Measurements from ENCODE around the gene NEDD8. TPM values are rescaled to one million over a fixed set of nuclear protein-coding genes. Genes with fewer than 3 reads are reported as not detected.
A peak's percentile ranks its signal among the peaks of the same experiment; 100 is the strongest.

Gene NEDD8
- total RNA-seq, 1 experiment from 2014 or later = 330 TPM

DNA sequence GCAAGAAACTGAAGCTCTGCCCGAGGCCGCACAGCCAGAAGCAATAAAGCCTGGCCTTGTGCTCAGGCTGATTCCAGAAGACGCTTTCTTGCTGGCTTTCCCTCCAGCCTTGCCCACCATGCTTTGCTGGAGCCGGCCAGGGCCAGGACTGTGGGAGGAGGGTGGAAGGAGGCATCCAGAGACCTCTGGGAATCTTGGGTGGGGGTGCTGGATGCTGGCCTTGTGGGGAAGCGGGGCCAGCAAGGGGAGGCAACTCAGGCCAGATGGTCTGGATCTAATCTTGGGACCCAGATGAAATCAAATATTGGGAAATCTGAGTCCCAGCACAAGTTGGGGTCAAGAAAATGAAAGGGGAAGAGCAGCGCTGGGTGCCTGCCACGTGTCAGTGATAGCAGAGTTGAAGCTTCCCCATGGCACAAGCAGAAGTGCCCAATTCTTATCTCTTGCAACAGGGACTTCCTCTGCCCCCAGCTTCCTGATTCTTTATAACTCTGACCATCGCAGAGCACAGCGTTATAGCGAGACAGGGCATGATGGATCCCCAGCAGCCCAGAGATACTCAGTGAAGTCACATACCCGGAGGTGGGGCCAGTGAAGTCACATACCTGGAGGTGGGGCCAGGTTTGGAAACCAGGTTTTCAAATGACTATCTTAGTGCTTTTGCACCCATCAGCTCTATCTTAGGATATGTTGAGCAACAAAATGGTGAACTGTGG lies 45.6 kb upstream of the NEDD8 start:
- DNase-seq (no peak), ATAC-seq (no peak)
- no peak overlapping the region for H3K9ac ChIP-seq (ENCODE audit: low read length)
- no peaks in the 10 kb centered on the region for H3K9me3 ChIP-seq (ENCODE audit: low read length)
- H3F3A ChIP-seq (ENCODE audit: low read length, unreplicated experiment) = no peaks in the 10 kb centered on the region
- H3K4me3 ChIP-seq (ENCODE audit: low read length) = no peak overlapping the region
- no peaks in the 10 kb centered on the region for H3K36me3 ChIP-seq (ENCODE audit: low read depth, low read length)
- H4K20me1 ChIP-seq (ENCODE audit: low read length) = no peaks in the 10 kb centered on the region
- intact Hi-C loops (cut with micrococcal nuclease) = no loop called here
- H3K27me3 ChIP-seq (ENCODE audit: low read length) = no peaks in the 10 kb centered on the region
- no peak overlapping the region for H3K27ac ChIP-seq (ENCODE audit: low read length)
- H3K4me2 ChIP-seq (ENCODE audit: low read length) = no peak overlapping the region
- H3K4me1 ChIP-seq (ENCODE audit: insufficient read depth, low read length) = peaks cover 16% of the 10 kb centered on the region
- no peak for TF ChIP-seq EZH2 (IDR thresholded peaks at IDR 0.05; ENCODE audit: low read length, unreplicated experiment)
- TF ChIP-seq, protein P1, sequence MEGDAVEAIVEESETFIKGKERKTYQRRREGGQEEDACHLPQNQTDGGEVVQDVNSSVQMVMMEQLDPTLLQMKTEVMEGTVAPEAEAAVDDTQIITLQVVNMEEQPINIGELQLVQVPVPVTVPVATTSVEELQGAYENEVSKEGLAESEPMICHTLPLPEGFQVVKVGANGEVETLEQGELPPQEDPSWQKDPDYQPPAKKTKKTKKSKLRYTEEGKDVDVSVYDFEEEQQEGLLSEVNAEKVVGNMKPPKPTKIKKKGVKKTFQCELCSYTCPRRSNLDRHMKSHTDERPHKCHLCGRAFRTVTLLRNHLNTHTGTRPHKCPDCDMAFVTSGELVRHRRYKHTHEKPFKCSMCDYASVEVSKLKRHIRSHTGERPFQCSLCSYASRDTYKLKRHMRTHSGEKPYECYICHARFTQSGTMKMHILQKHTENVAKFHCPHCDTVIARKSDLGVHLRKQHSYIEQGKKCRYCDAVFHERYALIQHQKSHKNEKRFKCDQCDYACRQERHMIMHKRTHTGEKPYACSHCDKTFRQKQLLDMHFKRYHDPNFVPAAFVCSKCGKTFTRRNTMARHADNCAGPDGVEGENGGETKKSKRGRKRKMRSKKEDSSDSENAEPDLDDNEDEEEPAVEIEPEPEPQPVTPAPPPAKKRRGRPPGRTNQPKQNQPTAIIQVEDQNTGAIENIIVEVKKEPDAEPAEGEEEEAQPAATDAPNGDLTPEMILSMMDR (conservative IDR thresholded peaks at IDR 0.05; ENCODE audit: low read depth, low read length) = no peak
- no peak for TF ChIP-seq EZH2phosphoT487 (IDR thresholded peaks at IDR 0.05; ENCODE audit: borderline replicate concordance, low read length)
- BruUV-seq (replicated peaks) = no TSS peak
- POLR2A ChIA-PET (ENCODE audit: unreplicated experiment) = no interaction called here
- H2AFZ ChIP-seq (ENCODE audit: low read length) = no peak overlapping the region
- CTCF ChIA-PET = no interaction called here
- no peaks in the 10 kb centered on the region for H3K9me2 ChIP-seq (replicated peaks; ENCODE audit: low read length)
- no peaks in the 10 kb centered on the region for H3K79me2 ChIP-seq (ENCODE audit: low read length)

DNA sequence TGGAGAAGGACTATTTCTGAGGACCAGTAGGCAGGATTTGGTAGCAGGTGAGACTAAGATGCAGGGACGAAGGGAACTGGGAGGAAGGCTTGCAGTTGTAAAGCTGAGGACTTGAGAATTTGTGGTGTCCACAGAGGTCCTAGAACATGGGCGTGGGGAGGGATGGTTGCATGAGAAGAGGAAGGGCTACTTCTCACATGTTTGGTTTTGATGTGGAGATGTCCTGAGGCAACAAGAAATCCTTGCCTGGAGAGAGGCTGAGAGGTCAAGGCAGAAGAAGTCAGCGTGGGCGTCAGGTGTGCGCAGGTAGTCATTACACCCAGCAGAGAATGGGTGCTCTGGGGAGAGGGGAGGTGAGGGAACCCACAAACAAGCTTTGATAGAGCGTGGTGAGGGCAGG lies 44.9 kb upstream of the NEDD8 start:
- TF ChIP-seq EZH2 (IDR thresholded peaks at IDR 0.05; ENCODE audit: low read length, unreplicated experiment) (no peak), EZH2phosphoT487 (IDR thresholded peaks at IDR 0.05; ENCODE audit: borderline replicate concordance, low read length) (no peak)
- H3K36me3 ChIP-seq (ENCODE audit: low read depth, low read length) = no peaks in the 10 kb centered on the region
- no peak overlapping the region for H2AFZ ChIP-seq (ENCODE audit: low read length)
- H3F3A ChIP-seq (ENCODE audit: low read length, unreplicated experiment) = no peaks in the 10 kb centered on the region
- no peaks in the 10 kb centered on the region for H3K79me2 ChIP-seq (ENCODE audit: low read length)
- no peak overlapping the region for H3K27ac ChIP-seq (ENCODE audit: low read length)
- BruUV-seq (replicated peaks) = no TSS peak
- CTCF ChIA-PET = no interaction called here
- no peak for DNase-seq
- POLR2A ChIA-PET (ENCODE audit: unreplicated experiment) = no interaction called here
- no peaks in the 10 kb centered on the region for H3K9me2 ChIP-seq (replicated peaks; ENCODE audit: low read length)
- H3K27me3 ChIP-seq (ENCODE audit: low read length) = no peaks in the 10 kb centered on the region
- ATAC-seq = no peak
- no peak overlapping the region for H3K4me3 ChIP-seq (ENCODE audit: low read length)
- intact Hi-C loops (cut with micrococcal nuclease) = no loop called here
- no peak overlapping the region for H3K4me2 ChIP-seq (ENCODE audit: low read length)
- peaks cover 17% of the 10 kb centered on the region for H3K4me1 ChIP-seq (ENCODE audit: insufficient read depth, low read length)
- no peak overlapping the region for H3K9ac ChIP-seq (ENCODE audit: low read length)
- H3K9me3 ChIP-seq (ENCODE audit: low read length) = no peaks in the 10 kb centered on the region
- no peaks in the 10 kb centered on the region for H4K20me1 ChIP-seq (ENCODE audit: low read length)

DNA sequence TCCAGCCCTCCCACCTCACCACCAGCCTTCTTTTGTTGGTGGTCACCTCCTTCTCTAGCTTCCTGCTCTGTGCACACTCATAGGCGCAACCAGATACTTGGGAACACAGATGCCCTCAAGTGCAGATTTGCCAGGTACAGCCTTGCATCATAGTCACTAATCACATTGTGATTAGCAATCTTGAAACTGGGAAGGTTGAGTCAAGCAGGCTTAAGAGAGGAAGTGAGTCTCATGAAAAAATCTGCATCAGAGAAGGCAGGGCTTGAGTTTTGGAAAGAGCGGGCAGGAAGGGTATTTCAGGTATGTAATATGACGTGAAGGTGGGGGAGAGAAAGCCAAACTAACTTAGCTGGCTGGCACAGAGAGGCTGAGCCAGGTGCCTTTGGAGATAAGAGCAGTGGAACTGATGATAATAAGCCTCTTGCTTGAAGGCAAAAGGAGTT lies 42.0 kb upstream of the NEDD8 start:
- ATAC-seq (no peak), DNase-seq (peak; percentile 78)
- H3K4me3 ChIP-seq (ENCODE audit: low read length) = no peak overlapping the region
- H3K27ac ChIP-seq (ENCODE audit: low read length) = peak overlapping the region; percentile 29; the same call in 1 of the 2 replicates
- intact Hi-C loops (cut with micrococcal nuclease) = no loop called here
- ChIA-PET CTCF (interaction anchor here (1.0 kb wide), 1 partner anchor 32 kb away, joined by 7 read pairs; the partner anchor contains the start of gene TINF2), POLR2A (ENCODE audit: unreplicated experiment) (no interaction called here)
- H3K9me2 ChIP-seq (replicated peaks; ENCODE audit: low read length) = no peaks in the 10 kb centered on the region
- no peaks in the 10 kb centered on the region for H3K79me2 ChIP-seq (ENCODE audit: low read length)
- peaks cover 24% of the 10 kb centered on the region for H3K4me1 ChIP-seq (ENCODE audit: insufficient read depth, low read length)
- no peak overlapping the region for H3K9ac ChIP-seq (ENCODE audit: low read length)
- H3F3A ChIP-seq (ENCODE audit: low read length, unreplicated experiment) = no peaks in the 10 kb centered on the region
- H3K36me3 ChIP-seq (ENCODE audit: low read depth, low read length) = no peaks in the 10 kb centered on the region
- BruUV-seq (replicated peaks) = no TSS peak
- H2AFZ ChIP-seq (ENCODE audit: low read length) = peak overlapping the region; percentile 27; the same call in 1 of the 2 replicates
- H4K20me1 ChIP-seq (ENCODE audit: low read length) = no peaks in the 10 kb centered on the region
- no peaks in the 10 kb centered on the region for H3K9me3 ChIP-seq (ENCODE audit: low read length)
- TF ChIP-seq, protein P1 (conservative IDR thresholded peaks at IDR 0.05; ENCODE audit: low read depth, low read length) = no peak
- TF ChIP-seq EZH2phosphoT487 (IDR thresholded peaks at IDR 0.05; ENCODE audit: borderline replicate concordance, low read length) (no peak), EZH2 (IDR thresholded peaks at IDR 0.05; ENCODE audit: low read length, unreplicated experiment) (no peak)
- H3K27me3 ChIP-seq (ENCODE audit: low read length) = no peaks in the 10 kb centered on the region
- H3K4me2 ChIP-seq (ENCODE audit: low read length) = peak overlapping the region; percentile 29
